HepG2 (cell line): Measurements from ENCODE around the gene FKBP1A. TPM values are rescaled to one million over a fixed set of nuclear protein-coding genes. Genes with fewer than 3 reads are reported as not detected.
A peak's percentile ranks its signal among the peaks of the same experiment; 100 is the strongest.

Experiments
- ARID5B ChIP-seq: IDR thresholded peaks from 2 replicates; pipeline ENCODE4 v1.4.0; 2020; ENCODE audit warnings: mild to moderate bottlenecking, missing genetic modification reagents
- CBX1 ChIP-seq: IDR thresholded peaks from one replicate; pipeline ENCODE4 v1.6.1; 2016; ENCODE audit warnings: antibody characterized with exemption, low read depth
- CBX2 ChIP-seq, 2 experiments: fragments of 200-600 bp in 1 of 2; sonication (generic); formaldehyde crosslinking in 1 of 2; IDR thresholded peaks; 2 replicates each; pipeline versions ENCODE4 v1.7.0 to v1.8.1; 2018 to 2022; ENCODE audit warnings: low read depth in 2 of 2, low read length in 1 of 2, mild to moderate bottlenecking in 1 of 2, missing genetic modification reagents in 1 of 2
- FOXO1 ChIP-seq: sonication (generic); formaldehyde crosslinking; IDR thresholded peaks from 2 replicates; pipeline ENCODE4 v1.4.0; 2020; ENCODE audit warnings: missing genetic modification reagents
- KLF15 ChIP-seq: sonication (generic); formaldehyde crosslinking; IDR thresholded peaks from 2 replicates; pipeline ENCODE4 v1.8.1; 2023; ENCODE audit warnings: borderline replicate concordance, mild to moderate bottlenecking, inconsistent platforms, missing genetic modification reagents, mixed read lengths
- NR2F1 ChIP-seq, 2 experiments: fragments of 450-650 bp in 1 of 2; formaldehyde crosslinking in 1 of 2; IDR thresholded peaks; 2 replicates each; pipeline versions ENCODE4 v1.5.0 to v1.6.1; 2016 to 2020; ENCODE audit warnings: mild to moderate bottlenecking in 1 of 2, missing compliant biosample characterization in 1 of 2, missing genetic modification reagents in 1 of 2, moderate library complexity in 1 of 2
- POGZ ChIP-seq: sonication (generic); formaldehyde crosslinking; IDR thresholded peaks from 2 replicates; pipeline ENCODE4 v1.4.0; 2020; ENCODE audit warnings: mild to moderate bottlenecking, missing genetic modification reagents
- RBM39 ChIP-seq: fragments of 200-400 bp; formaldehyde crosslinking; IDR thresholded peaks from one replicate; pipeline ENCODE4 v1.6.1; 2018; ENCODE audit warnings: antibody characterized with exemption, mild to moderate bottlenecking, low read depth, low read length; ENCODE audit not compliant: poor library complexity, severe bottlenecking
- SNAPC5 ChIP-seq: sonication (generic); formaldehyde crosslinking; IDR thresholded peaks from 2 replicates; pipeline ENCODE4 v1.8.1; 2023; ENCODE audit warnings: mild to moderate bottlenecking, missing genetic modification reagents, borderline replicate concordance
- SRSF4 ChIP-seq: fragments of 200-400 bp; formaldehyde crosslinking; IDR thresholded peaks from one replicate; pipeline ENCODE4 v1.6.1; 2018; ENCODE audit warnings: mild to moderate bottlenecking, low read depth, low read length, moderate library complexity; ENCODE audit not compliant: poor library complexity, severe bottlenecking
- TSC22D2 ChIP-seq: sonication (generic); formaldehyde crosslinking; IDR thresholded peaks from 2 replicates; pipeline ENCODE4 v1.5.1; 2020; ENCODE audit warnings: missing genetic modification reagents, mild to moderate bottlenecking, borderline replicate concordance
- ZNF333 ChIP-seq: sonication (generic); formaldehyde crosslinking; IDR thresholded peaks from 2 replicates; pipeline ENCODE4 v1.4.0; 2020; ENCODE audit warnings: mild to moderate bottlenecking, missing genetic modification reagents, borderline replicate concordance
- ZNF7 ChIP-seq: IDR thresholded peaks from 2 replicates; pipeline ENCODE4 v1.6.1; 2016; ENCODE audit warnings: missing biosample characterization, missing genetic modification reagents
- polyA plus RNA-seq, 8 experiments: library from polyadenylated mRNA; depleted of rRNA in 3 of 8; stranded (reverse) in 7 of 8; unstranded in 1 of 8; fragments of >200 nt; fragmentation: Illumina TruSeq in 4 of 8; extraction: Trizol in 4 of 8; gene quantifications; 2 replicates each; pipeline versions ENCODE4 v1.2.1 to v1.2.3, GENCODE V29; 2011 to 2016; ENCODE audit warnings: low read depth in 4 of 8, missing spikeins in 1 of 8, mixed read lengths in 1 of 8; ENCODE audit not compliant: insufficient read depth in 1 of 8
- total RNA-seq, 5 experiments: library from RNA; depleted of rRNA; stranded (reverse); fragments of >200 nt; fragmentation: Illumina TruSeq; extraction: Trizol; gene quantifications; 2 replicates each; pipeline ENCODE4 v1.2.3, GENCODE V29; 2016; ENCODE audit warnings: low read depth in 1 of 5
- TF ChIP-seq, protein P1 (sequence below): sonication (generic); formaldehyde crosslinking; IDR thresholded peaks from 2 replicates; pipeline ENCODE4 v1.4.0; 2020; ENCODE audit warnings: missing genetic modification reagents, borderline replicate concordance
- TF ChIP-seq, protein P2 (sequence below): sonication (generic); formaldehyde crosslinking; IDR thresholded peaks from 2 replicates; pipeline ENCODE4 v1.4.0; 2020; ENCODE audit warnings: missing genetic modification reagents, borderline replicate concordance

Gene FKBP1A
- total and polyA plus RNA-seq, 2 of the 13 experiments (the other 11 are each of a cell fraction or from before 2014, with no cell fraction given) = 119 to 468 TPM

- no peak for TF ChIP-seq TSC22D2 (CRISPR knock-in tag)
- peak; percentile 95 for TF ChIP-seq ARID5B (CRISPR knock-in tag)
- no peak for TF ChIP-seq CBX2 (IDR thresholded peaks at IDR 0.05; ENCODE audit: low read depth, low read length)
- no peak for TF ChIP-seq CBX2 (CRISPR knock-in tag; IDR thresholded peaks at IDR 0.05; ENCODE audit: low read depth)
- TF ChIP-seq ZNF333 (CRISPR knock-in tag) = no peak
- peak; percentile 81 for TF ChIP-seq POGZ (CRISPR knock-in tag)
- peak; percentile 67 to 73 for TF ChIP-seq NR2F1 (CRISPR knock-in tag; IDR thresholded peaks at IDR 0.05)
- no peak for TF ChIP-seq RBM39
- TF ChIP-seq SRSF4 = no peak
- TF ChIP-seq KLF15 (CRISPR knock-in tag) = no peak
- peak; percentile 31; the same call in 1 of the 2 replicates for TF ChIP-seq ZNF7 (CRISPR knock-in tag)
- TF ChIP-seq CBX1 = no peak
- TF ChIP-seq, protein P1, sequence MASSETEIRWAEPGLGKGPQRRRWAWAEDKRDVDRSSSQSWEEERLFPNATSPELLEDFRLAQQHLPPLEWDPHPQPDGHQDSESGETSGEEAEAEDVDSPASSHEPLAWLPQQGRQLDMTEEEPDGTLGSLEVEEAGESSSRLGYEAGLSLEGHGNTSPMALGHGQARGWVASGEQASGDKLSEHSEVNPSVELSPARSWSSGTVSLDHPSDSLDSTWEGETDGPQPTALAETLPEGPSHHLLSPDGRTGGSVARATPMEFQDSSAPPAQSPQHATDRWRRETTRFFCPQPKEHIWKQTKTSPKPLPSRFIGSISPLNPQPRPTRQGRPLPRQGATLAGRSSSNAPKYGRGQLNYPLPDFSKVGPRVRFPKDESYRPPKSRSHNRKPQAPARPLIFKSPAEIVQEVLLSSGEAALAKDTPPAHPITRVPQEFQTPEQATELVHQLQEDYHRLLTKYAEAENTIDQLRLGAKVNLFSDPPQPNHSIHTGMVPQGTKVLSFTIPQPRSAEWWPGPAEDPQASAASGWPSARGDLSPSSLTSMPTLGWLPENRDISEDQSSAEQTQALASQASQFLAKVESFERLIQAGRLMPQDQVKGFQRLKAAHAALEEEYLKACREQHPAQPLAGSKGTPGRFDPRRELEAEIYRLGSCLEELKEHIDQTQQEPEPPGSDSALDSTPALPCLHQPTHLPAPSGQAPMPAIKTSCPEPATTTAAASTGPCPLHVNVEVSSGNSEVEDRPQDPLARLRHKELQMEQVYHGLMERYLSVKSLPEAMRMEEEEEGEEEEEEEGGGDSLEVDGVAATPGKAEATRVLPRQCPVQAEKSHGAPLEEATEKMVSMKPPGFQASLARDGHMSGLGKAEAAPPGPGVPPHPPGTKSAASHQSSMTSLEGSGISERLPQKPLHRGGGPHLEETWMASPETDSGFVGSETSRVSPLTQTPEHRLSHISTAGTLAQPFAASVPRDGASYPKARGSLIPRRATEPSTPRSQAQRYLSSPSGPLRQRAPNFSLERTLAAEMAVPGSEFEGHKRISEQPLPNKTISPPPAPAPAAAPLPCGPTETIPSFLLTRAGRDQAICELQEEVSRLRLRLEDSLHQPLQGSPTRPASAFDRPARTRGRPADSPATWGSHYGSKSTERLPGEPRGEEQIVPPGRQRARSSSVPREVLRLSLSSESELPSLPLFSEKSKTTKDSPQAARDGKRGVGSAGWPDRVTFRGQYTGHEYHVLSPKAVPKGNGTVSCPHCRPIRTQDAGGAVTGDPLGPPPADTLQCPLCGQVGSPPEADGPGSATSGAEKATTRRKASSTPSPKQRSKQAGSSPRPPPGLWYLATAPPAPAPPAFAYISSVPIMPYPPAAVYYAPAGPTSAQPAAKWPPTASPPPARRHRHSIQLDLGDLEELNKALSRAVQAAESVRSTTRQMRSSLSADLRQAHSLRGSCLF = no peak
- TF ChIP-seq, protein P2, sequence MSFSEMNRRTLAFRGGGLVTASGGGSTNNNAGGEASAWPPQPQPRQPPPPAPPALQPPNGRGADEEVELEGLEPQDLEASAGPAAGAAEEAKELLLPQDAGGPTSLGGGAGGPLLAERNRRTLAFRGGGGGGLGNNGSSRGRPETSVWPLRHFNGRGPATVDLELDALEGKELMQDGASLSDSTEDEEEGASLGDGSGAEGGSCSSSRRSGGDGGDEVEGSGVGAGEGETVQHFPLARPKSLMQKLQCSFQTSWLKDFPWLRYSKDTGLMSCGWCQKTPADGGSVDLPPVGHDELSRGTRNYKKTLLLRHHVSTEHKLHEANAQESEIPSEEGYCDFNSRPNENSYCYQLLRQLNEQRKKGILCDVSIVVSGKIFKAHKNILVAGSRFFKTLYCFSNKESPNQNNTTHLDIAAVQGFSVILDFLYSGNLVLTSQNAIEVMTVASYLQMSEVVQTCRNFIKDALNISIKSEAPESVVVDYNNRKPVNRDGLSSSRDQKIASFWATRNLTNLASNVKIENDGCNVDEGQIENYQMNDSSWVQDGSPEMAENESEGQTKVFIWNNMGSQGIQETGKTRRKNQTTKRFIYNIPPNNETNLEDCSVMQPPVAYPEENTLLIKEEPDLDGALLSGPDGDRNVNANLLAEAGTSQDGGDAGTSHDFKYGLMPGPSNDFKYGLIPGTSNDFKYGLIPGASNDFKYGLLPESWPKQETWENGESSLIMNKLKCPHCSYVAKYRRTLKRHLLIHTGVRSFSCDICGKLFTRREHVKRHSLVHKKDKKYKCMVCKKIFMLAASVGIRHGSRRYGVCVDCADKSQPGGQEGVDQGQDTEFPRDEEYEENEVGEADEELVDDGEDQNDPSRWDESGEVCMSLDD = no peak
- TF ChIP-seq FOXO1 (CRISPR knock-in tag) = peak; percentile 52; the same call in 1 of the 2 replicates
- TF ChIP-seq SNAPC5 (CRISPR knock-in tag) = no peak
Measured at GRCh38 chr20:1415667-1416468, 23.0 kb upstream of the FKBP1A start (continued).
